Cardiac muscle cell (in vitro differentiated cells and primary cell): ENCODE data around the gene MRPS16. TPM values are rescaled to one million over a fixed set of nuclear protein-coding genes. Genes with fewer than 3 reads are reported as not detected.

Experiments used
- DNase-seq, 2 donors: peaks; one replicate each; pipeline versions ENCODE4 v3.0.0 to v3.0.0-alpha.2; 2010 to 2017; ENCODE audit warnings: low read depth in 1 of 2, low spot score in 1 of 2
- H3K27ac ChIP-seq: fragments of 200-600 bp; sonication (generic); 2 replicates; pipeline ENCODE4 v1.5.1; 2016
- H3K27me3 ChIP-seq: fragments of 200-600 bp; sonication (generic); 2 replicates; pipeline ENCODE4 v1.6.0; 2016; ENCODE audit warnings: control low read depth
- H3K36me3 ChIP-seq: fragments of 200-600 bp; sonication (generic); 2 replicates; pipeline ENCODE4 v1.5.1; 2016; ENCODE audit warnings: control low read depth
- H3K4me1 ChIP-seq: fragments of 200-600 bp; sonication (generic); 2 replicates; pipeline ENCODE4 v1.8.1; 2017; ENCODE audit warnings: low read depth, mild to moderate bottlenecking, mixed run types
- H3K4me3 ChIP-seq: fragments of 200-600 bp; sonication (generic); 2 replicates; pipeline ENCODE4 v1.5.1; 2016; ENCODE audit warnings: mild to moderate bottlenecking
- H3K9me3 ChIP-seq: fragments of 200-600 bp; sonication (generic); 2 replicates; pipeline ENCODE4 v1.5.1; 2017; ENCODE audit warnings: low read depth, mild to moderate bottlenecking, control low read depth
- polyA plus RNA-seq: library from polyadenylated mRNA; unstranded; fragments of >200 nt; fragmentation: Nextera tagmentation; extraction: Ambion mirVana; gene quantifications from 2 replicates; pipeline ENCODE4 v1.2.1, GENCODE V29; 2016
- total RNA-seq: library from RNA; depleted of rRNA; stranded (reverse); fragments of >200 nt; gene quantifications from 2 replicates; pipeline ENCODE4 v1.2.3, GENCODE V29; 2016
- TF ChIP-seq, protein P1 (sequence below): IDR thresholded peaks from 2 replicates; pipeline ENCODE4 v1.5.1; 2012; ENCODE audit warnings: low read depth, mild to moderate bottlenecking, low read length

The MRPS16 gene
- total and polyA plus RNA-seq, 2 experiments from 2014 or later: 51.6 to 104 TPM

GRCh38 chr10:73206385-73206784 lies 46.1 kb downstream of the MRPS16 start:
- Histone ChIP-seq H3K4me1 (no peaks in the 10 kb centered on the region), H3K27me3 (no peaks in the 10 kb centered on the region), H3K27ac (no peak overlapping the region), H3K9me3 (no peaks in the 10 kb centered on the region), H3K4me3 (no peak overlapping the region), H3K36me3 (peaks cover 10% of the 10 kb centered on the region)
- TF ChIP-seq, protein P1, sequence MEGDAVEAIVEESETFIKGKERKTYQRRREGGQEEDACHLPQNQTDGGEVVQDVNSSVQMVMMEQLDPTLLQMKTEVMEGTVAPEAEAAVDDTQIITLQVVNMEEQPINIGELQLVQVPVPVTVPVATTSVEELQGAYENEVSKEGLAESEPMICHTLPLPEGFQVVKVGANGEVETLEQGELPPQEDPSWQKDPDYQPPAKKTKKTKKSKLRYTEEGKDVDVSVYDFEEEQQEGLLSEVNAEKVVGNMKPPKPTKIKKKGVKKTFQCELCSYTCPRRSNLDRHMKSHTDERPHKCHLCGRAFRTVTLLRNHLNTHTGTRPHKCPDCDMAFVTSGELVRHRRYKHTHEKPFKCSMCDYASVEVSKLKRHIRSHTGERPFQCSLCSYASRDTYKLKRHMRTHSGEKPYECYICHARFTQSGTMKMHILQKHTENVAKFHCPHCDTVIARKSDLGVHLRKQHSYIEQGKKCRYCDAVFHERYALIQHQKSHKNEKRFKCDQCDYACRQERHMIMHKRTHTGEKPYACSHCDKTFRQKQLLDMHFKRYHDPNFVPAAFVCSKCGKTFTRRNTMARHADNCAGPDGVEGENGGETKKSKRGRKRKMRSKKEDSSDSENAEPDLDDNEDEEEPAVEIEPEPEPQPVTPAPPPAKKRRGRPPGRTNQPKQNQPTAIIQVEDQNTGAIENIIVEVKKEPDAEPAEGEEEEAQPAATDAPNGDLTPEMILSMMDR: no peak
- no peak for DNase-seq

DNA sequence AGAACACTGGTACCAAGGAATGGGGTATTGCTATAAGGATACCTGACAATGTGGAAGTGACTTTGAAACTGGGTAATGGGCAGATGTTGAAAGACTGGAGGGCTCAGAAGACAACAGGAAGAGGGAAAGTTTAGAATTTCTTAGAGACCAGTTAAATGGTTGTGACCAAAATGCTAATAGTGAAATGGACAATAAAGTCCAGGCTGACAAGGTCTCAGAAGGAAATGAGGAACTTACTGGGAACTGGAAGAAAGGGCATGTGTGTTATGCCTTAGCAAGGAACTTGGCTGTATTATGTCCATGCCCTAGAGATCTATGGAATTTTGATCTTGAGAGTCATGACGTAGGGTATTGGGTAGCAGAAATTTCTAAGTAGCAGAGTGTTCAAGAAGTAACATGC lies 46.6 kb downstream of the MRPS16 start:
- Histone ChIP-seq H3K36me3 (peaks cover 9% of the 10 kb centered on the region), H3K4me3 (no peak overlapping the region), H3K27me3 (no peaks in the 10 kb centered on the region), H3K4me1 (no peaks in the 10 kb centered on the region), H3K27ac (no peak overlapping the region), H3K9me3 (no peaks in the 10 kb centered on the region)
- TF ChIP-seq, protein P1: no peak
- no peak for DNase-seq

DNA sequence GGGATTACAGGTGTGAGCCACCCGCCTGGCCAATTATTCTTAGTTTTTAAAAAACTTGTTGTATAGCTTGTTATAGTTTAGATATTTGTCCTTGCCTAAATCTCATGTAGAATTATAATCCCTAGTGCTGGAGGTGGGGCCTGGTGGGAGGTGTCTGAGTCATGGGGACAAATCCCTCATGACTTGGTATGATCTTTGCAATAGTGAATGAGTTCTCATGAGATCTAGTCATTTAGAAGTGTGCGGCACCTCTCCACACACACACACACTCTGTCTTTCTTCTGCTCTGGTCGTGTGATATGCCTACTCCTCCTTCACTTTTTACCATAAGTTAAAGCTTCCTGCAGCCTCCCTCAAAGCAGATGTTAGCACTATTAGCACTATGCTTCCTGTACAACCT lies 47.4 kb downstream of the MRPS16 start:
- Histone ChIP-seq H3K4me1 (no peaks in the 10 kb centered on the region), H3K36me3 (peaks cover 4% of the 10 kb centered on the region), H3K9me3 (no peaks in the 10 kb centered on the region), H3K27ac (no peak overlapping the region), H3K4me3 (no peak overlapping the region), H3K27me3 (no peaks in the 10 kb centered on the region)
- no peak for DNase-seq
- TF ChIP-seq, protein P1: no peak

Other genes with a start within 250 kb of the MRPS16 start
- gene P4HA1, start 155.8 kb downstream of the MRPS16 start, total RNA-seq: 92.0 and 103 TPM in 2 replicates
- 172 and 174 TPM in 2 replicates for gene P4HA1, start 155.8 kb downstream of the MRPS16 start, polyA plus RNA-seq
- 1.5 and 2.1 TPM in 2 replicates for gene NUDT13, start 142.2 kb downstream of the MRPS16 start, total RNA-seq
- gene NUDT13, start 142.2 kb downstream of the MRPS16 start, polyA plus RNA-seq: 1.7 and 3.1 TPM in 2 replicates
- 20.0 and 22.4 TPM in 2 replicates for gene ECD, start 84.6 kb downstream of the MRPS16 start, total RNA-seq
- gene ECD, start 84.6 kb downstream of the MRPS16 start, polyA plus RNA-seq: 21.8 and 34.0 TPM in 2 replicates
- 12.9 and 16.7 TPM in 2 replicates for gene FAM149B1, start 84.5 kb downstream of the MRPS16 start, total RNA-seq
- 12.4 and 12.7 TPM in 2 replicates for gene FAM149B1, start 84.5 kb downstream of the MRPS16 start, polyA plus RNA-seq
- gene DNAJC9, start 5.4 kb downstream of the MRPS16 start, total RNA-seq: 26.6 and 33.9 TPM in 2 replicates
- gene DNAJC9, start 5.4 kb downstream of the MRPS16 start, polyA plus RNA-seq: 18.6 and 20.9 TPM in 2 replicates
- 1.2 and 4.0 TPM in 2 replicates for gene CFAP70, start 106.2 kb upstream of the MRPS16 start, total RNA-seq
- gene CFAP70, start 106.2 kb upstream of the MRPS16 start, polyA plus RNA-seq: 1.8 and 1.9 TPM in 2 replicates
- 53.9 and 63.8 TPM in 2 replicates for gene ANXA7, start 161.4 kb upstream of the MRPS16 start, total RNA-seq
- gene ANXA7, start 161.4 kb upstream of the MRPS16 start, polyA plus RNA-seq: 64.5 and 73.9 TPM in 2 replicates
- gene MSS51, start 180.9 kb upstream of the MRPS16 start, total RNA-seq: 3.6 and 3.9 TPM in 2 replicates
- 2.1 and 3.5 TPM in 2 replicates for gene MSS51, start 180.9 kb upstream of the MRPS16 start, polyA plus RNA-seq
- 22.6 and 45.2 TPM in 2 replicates for gene PPP3CB, start 243.4 kb upstream of the MRPS16 start, total RNA-seq
- 13.3 and 14.3 TPM in 2 replicates for gene PPP3CB, start 243.4 kb upstream of the MRPS16 start, polyA plus RNA-seq